Kidney epithelial cell (primary cell): ENCODE results near the gene FBXW2. TPM values are rescaled to one million over a fixed set of nuclear protein-coding genes. Genes with fewer than 3 reads are reported as not detected.

ENCODE experiments used
- DNase-seq: peaks from one replicate; pipeline ENCODE4 v3.0.0-alpha.2; 2010; ENCODE audit warnings: low read depth
- H3K27me3 ChIP-seq: 2 replicates; pipeline ENCODE4 v1.6.0; 2011; ENCODE audit warnings: low read length; ENCODE audit not compliant: control insufficient read depth, insufficient read depth
- H3K36me3 ChIP-seq: 2 replicates; pipeline ENCODE4 v1.5.1; 2011; ENCODE audit warnings: low read length; ENCODE audit not compliant: control insufficient read depth, insufficient read depth
- H3K4me3 ChIP-seq: 2 replicates; pipeline ENCODE4 v1.5.1; 2011; ENCODE audit warnings: low read depth, mild to moderate bottlenecking, control low read depth, low read length
- total RNA-seq: library from RNA; depleted of rRNA; stranded (reverse); fragments of >200 nt; gene quantifications from 2 replicates; pipeline ENCODE4 v1.2.3, GENCODE V29; 2015
- TF ChIP-seq, protein P1 (sequence below): IDR thresholded peaks from 2 replicates; pipeline ENCODE4 v1.5.1; 2011; ENCODE audit warnings: mild to moderate bottlenecking, moderate library complexity, low read length, control low read depth, inconsistent platforms; ENCODE audit not compliant: insufficient read depth, poor library complexity, severe bottlenecking

Gene FBXW2
- total RNA-seq, 1 donor from 2014 or later = 24.6 TPM

DNA sequence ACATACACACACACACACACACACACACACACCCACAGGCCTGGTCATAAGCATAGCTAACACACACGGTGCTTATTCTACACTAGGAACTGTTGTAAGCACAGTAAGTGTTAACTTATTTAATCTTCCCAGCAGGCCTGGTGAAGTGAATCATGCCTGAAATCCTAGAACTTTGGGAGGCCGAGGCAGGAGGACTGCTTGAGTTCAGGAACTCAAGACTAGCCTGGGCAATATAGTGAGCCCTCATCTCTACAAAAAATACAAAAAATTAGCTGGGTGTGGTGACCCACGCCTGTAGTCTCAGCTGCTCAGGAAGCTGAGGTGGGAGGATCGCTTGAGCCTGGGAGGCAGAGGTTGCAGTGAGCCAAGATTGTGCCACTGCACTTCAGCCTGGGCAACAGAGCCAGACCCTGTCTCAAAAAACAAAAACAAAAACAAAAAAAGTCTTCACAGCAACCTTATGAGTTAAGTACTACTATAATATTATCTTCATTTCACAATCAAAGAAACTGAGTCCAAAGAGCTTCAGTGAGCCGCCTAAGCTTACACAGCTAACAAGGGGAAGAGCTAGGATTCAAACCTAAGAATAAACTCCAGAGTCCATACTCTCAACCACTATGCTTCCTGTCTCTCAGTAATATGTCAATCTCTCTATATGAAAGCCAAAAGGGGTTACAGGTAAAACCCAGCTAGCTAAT lies 81.2 kb downstream of the FBXW2 start:
- Histone ChIP-seq H3K27me3 (no peaks in the 10 kb centered on the region), H3K36me3 (no peaks in the 10 kb centered on the region), H3K4me3 (peak overlapping the region; percentile 93)
- TF ChIP-seq, protein P1, sequence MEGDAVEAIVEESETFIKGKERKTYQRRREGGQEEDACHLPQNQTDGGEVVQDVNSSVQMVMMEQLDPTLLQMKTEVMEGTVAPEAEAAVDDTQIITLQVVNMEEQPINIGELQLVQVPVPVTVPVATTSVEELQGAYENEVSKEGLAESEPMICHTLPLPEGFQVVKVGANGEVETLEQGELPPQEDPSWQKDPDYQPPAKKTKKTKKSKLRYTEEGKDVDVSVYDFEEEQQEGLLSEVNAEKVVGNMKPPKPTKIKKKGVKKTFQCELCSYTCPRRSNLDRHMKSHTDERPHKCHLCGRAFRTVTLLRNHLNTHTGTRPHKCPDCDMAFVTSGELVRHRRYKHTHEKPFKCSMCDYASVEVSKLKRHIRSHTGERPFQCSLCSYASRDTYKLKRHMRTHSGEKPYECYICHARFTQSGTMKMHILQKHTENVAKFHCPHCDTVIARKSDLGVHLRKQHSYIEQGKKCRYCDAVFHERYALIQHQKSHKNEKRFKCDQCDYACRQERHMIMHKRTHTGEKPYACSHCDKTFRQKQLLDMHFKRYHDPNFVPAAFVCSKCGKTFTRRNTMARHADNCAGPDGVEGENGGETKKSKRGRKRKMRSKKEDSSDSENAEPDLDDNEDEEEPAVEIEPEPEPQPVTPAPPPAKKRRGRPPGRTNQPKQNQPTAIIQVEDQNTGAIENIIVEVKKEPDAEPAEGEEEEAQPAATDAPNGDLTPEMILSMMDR = no peak
- DNase-seq = no peak

- Histone ChIP-seq H3K36me3 (no peaks in the 10 kb centered on the region), H3K4me3 (no peak overlapping the region), H3K27me3 (no peaks in the 10 kb centered on the region)
- no peak for DNase-seq
- TF ChIP-seq, protein P1 = no peak
These were observed 81.9 kb downstream of the FBXW2 start for GRCh38 chr9:120711354-120711753.

DNA sequence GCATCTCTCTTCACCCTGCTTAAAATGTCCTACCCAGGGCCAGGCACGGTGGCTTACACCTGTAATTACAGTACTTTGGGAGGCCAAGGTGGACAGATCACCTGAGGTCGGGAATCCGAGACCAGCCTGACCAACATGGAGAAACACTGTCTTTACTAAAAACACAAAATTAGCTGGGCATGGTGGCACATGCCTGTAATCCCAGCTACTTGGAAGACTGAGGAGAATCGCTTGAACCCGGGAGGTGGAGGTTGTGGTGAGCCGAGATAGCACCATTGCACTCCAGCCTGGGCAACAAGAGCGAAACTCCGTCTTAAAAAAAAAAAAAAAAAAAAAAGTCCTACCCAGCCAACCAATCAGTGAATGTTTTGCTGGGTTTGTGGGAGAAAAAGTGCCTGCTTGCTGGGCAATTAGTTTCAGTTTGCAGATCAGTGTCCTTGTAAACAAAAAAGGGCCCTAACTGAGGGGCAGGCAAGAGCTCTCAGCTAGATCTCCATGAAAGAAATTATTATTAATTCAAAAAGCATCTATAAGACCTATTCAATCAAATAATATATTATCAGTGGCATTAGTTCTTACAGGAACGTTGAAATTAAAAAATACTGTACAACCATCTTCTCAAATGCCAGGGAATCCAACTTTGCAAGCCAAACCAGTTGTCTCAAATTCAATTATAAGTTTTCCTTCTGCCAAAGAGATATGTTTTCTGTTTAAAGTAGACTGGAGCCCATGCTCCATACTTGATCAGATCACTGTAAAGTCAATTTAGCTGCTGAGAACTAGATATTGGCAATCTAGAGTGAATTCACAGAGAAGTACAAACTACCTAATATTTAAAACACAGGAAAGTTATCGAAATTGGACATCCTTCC lies 82.9 kb downstream of the FBXW2 start:
- H3K36me3 ChIP-seq = no peaks in the 10 kb centered on the region
- peak overlapping the region; percentile 13 for H3K4me3 ChIP-seq
- TF ChIP-seq, protein P1 = no peak
- H3K27me3 ChIP-seq = no peaks in the 10 kb centered on the region
- no peak for DNase-seq

- TF ChIP-seq, protein P1 = no peak
- no peaks in the 10 kb centered on the region for H3K27me3 ChIP-seq
- H3K36me3 ChIP-seq = no peaks in the 10 kb centered on the region
- no peak overlapping the region for H3K4me3 ChIP-seq
- no peak for DNase-seq
These were observed 84.5 kb downstream of the FBXW2 start for GRCh38 chr9:120708526-120709224.

- H3K36me3 ChIP-seq = no peaks in the 10 kb centered on the region
- TF ChIP-seq, protein P1 = no peak
- H3K27me3 ChIP-seq = no peaks in the 10 kb centered on the region
- no peak overlapping the region for H3K4me3 ChIP-seq
- DNase-seq = no peak
These were observed 86.0 kb downstream of the FBXW2 start for GRCh38 chr9:120707170-120707569.

Other genes starting within 250 kb of the FBXW2 start
- gene CDK5RAP2, start 213.2 kb downstream of the FBXW2 start, total RNA-seq = 41.9 and 56.1 TPM in 2 replicates
- gene MEGF9, start 78.9 kb downstream of the FBXW2 start, total RNA-seq = 10.0 and 11.1 TPM in 2 replicates
- gene PSMD5, start 49.5 kb upstream of the FBXW2 start, total RNA-seq = 39.6 and 44.4 TPM in 2 replicates
- 14.9 and 18.5 TPM in 2 replicates for gene PHF19, start 83.8 kb upstream of the FBXW2 start, total RNA-seq
- 7.5 and 13.2 TPM in 2 replicates for gene TRAF1, start 133.4 kb upstream of the FBXW2 start, total RNA-seq